Stimulated activated CD4-positive, alpha-beta T cell treated with anti-CD3 and anti-CD28 coated beads, TNF-alpha, amount 100 ng/mL, for 4 hours (primary cell): Measurements from ENCODE around the gene PTPN12.
"Not testable (repeated sequence)": the region's sequence is repeated elsewhere in the genome, so short reads cannot be mapped to it uniquely, and the experiment has no call there.

ENCODE experiments used
- DNase-seq, 3 experiments: peaks; one replicate each; pipeline ENCODE4 v3.0.0-alpha.2; 2020; ENCODE audit warnings: low read depth in 3 of 3

Gene PTPN12

GRCh38 chr7:77538281-77539212, 1.5 kb downstream of the PTPN12 start:
- DNase-seq, result peak in 2 of 3 experiments; percentile 1 to 2

- no peak for DNase-seq
These were observed 3.3 kb downstream of the PTPN12 start for GRCh38 chr7:77540402-77540822.

- not testable (repeated sequence) for DNase-seq
These were observed 3.9 kb downstream of the PTPN12 start for GRCh38 chr7:77540993-77541392.

- no peak for DNase-seq
These were observed 5.3 kb downstream of the PTPN12 start for GRCh38 chr7:77542409-77542808.

GRCh38 chr7:77542895-77543294, 5.8 kb downstream of the PTPN12 start:
- DNase-seq, result no peak

- DNase-seq, result no peak
These were observed 6.8 kb downstream of the PTPN12 start for GRCh38 chr7:77543910-77544309.

GRCh38 chr7:77544518-77544917, 7.4 kb downstream of the PTPN12 start:
- no peak for DNase-seq

GRCh38 chr7:77548206-77548605, 11.1 kb downstream of the PTPN12 start:
- DNase-seq, result no peak

GRCh38 chr7:77549106-77549870, 12.2 kb downstream of the PTPN12 start:
- no peak for DNase-seq

GRCh38 chr7:77550586-77550985, 13.5 kb downstream of the PTPN12 start:
- DNase-seq, result no peak

- DNase-seq, result no peak
These were observed 16.0 kb downstream of the PTPN12 start for GRCh38 chr7:77553123-77553522.

- DNase-seq, result no peak
These were observed 21.3 kb downstream of the PTPN12 start for GRCh38 chr7:77558284-77558967.

GRCh38 chr7:77561352-77561751, 24.3 kb downstream of the PTPN12 start:
- no peak for DNase-seq

GRCh38 chr7:77563275-77563674, 26.2 kb downstream of the PTPN12 start:
- DNase-seq, result no peak

- DNase-seq, result no peak
These were observed 28.8 kb downstream of the PTPN12 start for GRCh38 chr7:77565917-77566316.

GRCh38 chr7:77566421-77566820, 29.3 kb downstream of the PTPN12 start:
- DNase-seq, result no peak

GRCh38 chr7:77569514-77570232, 32.6 kb downstream of the PTPN12 start:
- no peak for DNase-seq

- no peak for DNase-seq
These were observed 33.4 kb downstream of the PTPN12 start for GRCh38 chr7:77570330-77571011.

GRCh38 chr7:77571801-77572200, 34.7 kb downstream of the PTPN12 start:
- no peak for DNase-seq

GRCh38 chr7:77575187-77575586, 38.1 kb downstream of the PTPN12 start:
- no peak for DNase-seq

- no peak for DNase-seq
These were observed 39.8 kb downstream of the PTPN12 start for GRCh38 chr7:77576856-77577255.
